K562 (cell line): Measurements from ENCODE around the gene COQ5. TPM values are rescaled to one million over a fixed set of nuclear protein-coding genes. Genes with fewer than 3 reads are reported as not detected.

ENCODE experiments used
- CCNT2 ChIP-seq: IDR thresholded peaks from 2 replicates; pipeline ENCODE4 v1.6.1; 2011; ENCODE audit warnings: borderline replicate concordance, low read depth, mild to moderate bottlenecking, moderate library complexity, mixed read lengths, low read length; ENCODE audit not compliant: insufficient read length; ENCODE audit errors: extremely low read depth
- CREM ChIP-seq: IDR thresholded peaks from 2 replicates; pipeline ENCODE4 v1.6.1; 2014; ENCODE audit warnings: antibody characterized with exemption, low read depth
- EGR1 ChIP-seq: fragments of 450-650 bp; conservative IDR thresholded peaks from 2 replicates; pipeline ENCODE4 v1.6.1; 2017; ENCODE audit warnings: mild to moderate bottlenecking
- EHMT2 ChIP-seq: fragments of 450-650 bp; IDR thresholded peaks from 2 replicates; pipeline ENCODE4 v1.6.1; 2018; ENCODE audit warnings: antibody characterized with exemption
- FIP1L1 ChIP-seq: fragments of 200-400 bp; formaldehyde crosslinking; IDR thresholded peaks from 2 replicates; pipeline ENCODE4 v1.6.1; 2018; ENCODE audit warnings: mild to moderate bottlenecking, low read depth, low read length; ENCODE audit not compliant: poor library complexity, severe bottlenecking
- GABPA ChIP-seq: fragments of 200-800 bp; sonication (Bioruptor generic); conservative IDR thresholded peaks from 2 replicates; pipeline ENCODE4 v1.6.1; 2016; ENCODE audit warnings: low read depth, missing genetic modification characterization, missing compliant biosample characterization
- KDM1A ChIP-seq, 2 experiments: fragments of 450-650 bp; IDR thresholded peaks; 2 replicates each; pipeline ENCODE4 v1.6.1; 2016; ENCODE audit warnings: mild to moderate bottlenecking in 2 of 2
- LCOR ChIP-seq: sonication (generic); formaldehyde crosslinking; IDR thresholded peaks from 2 replicates; pipeline ENCODE4 v1.8.0; 2022; ENCODE audit warnings: mild to moderate bottlenecking, missing genetic modification reagents
- PHB ChIP-seq: fragments of 250-450 bp; sonication (Bioruptor Pico); IDR thresholded peaks from 2 replicates; pipeline ENCODE4 v1.5.0; 2021
- RBFOX2 ChIP-seq: fragments of 200-400 bp; formaldehyde crosslinking; IDR thresholded peaks from 2 replicates; pipeline ENCODE4 v1.6.1; 2017; ENCODE audit warnings: low read depth, mild to moderate bottlenecking, low read length, moderate library complexity
- TAL1 ChIP-seq: fragments of 450-650 bp; IDR thresholded peaks from 2 replicates; pipeline ENCODE4 v1.6.1; 2016; ENCODE audit warnings: mild to moderate bottlenecking
- ZBTB7A ChIP-seq: IDR thresholded peaks from 2 replicates; pipeline ENCODE4 v1.6.1; 2011; ENCODE audit warnings: low read depth, mild to moderate bottlenecking, low read length, moderate library complexity, borderline replicate concordance; ENCODE audit not compliant: control insufficient read depth
- ZNF444 ChIP-seq: fragments of 250-450 bp; sonication (Bioruptor Pico); IDR thresholded peaks from 2 replicates; pipeline ENCODE4 v1.4.0; 2020; ENCODE audit warnings: mild to moderate bottlenecking, moderate library complexity
- ZNF778 ChIP-seq: fragments of 450-650 bp; formaldehyde crosslinking; IDR thresholded peaks from 2 replicates; pipeline ENCODE4 v1.4.0; 2020; ENCODE audit warnings: mild to moderate bottlenecking, moderate library complexity
- polyA plus RNA-seq, 8 experiments: library from polyadenylated mRNA; depleted of rRNA in 4 of 8; stranded (reverse) in 5 of 8; unstranded in 3 of 8; fragments of >200 nt; fragmentation: Nextera tagmentation in 2 of 8; fragmentation: Illumina TruSeq in 1 of 8; extraction: Ambion mirVana in 2 of 8; extraction: Trizol in 1 of 8; gene quantifications; 2 replicates each; pipeline versions ENCODE4 v1.2.1 to v1.2.3, GENCODE V29; 2011 to 2014; ENCODE audit warnings: inconsistent platforms in 1 of 8, missing spikeins in 1 of 8
- total RNA-seq, 7 experiments: library from RNA; depleted of rRNA in 6 of 7; stranded (reverse); fragments of >200 nt in 6 of 7; fragmentation: Illumina TruSeq in 2 of 7; extraction: Trizol in 2 of 7; gene quantifications; 2 replicates each; pipeline versions ENCODE4 v1.2.1 to v1.2.3, GENCODE V29; 2011 to 2021; ENCODE audit warnings: low replicate concordance in 1 of 7
- TF ChIP-seq, protein P1 (sequence below): fragments of 250-450 bp; sonication (Bioruptor Pico); IDR thresholded peaks from 2 replicates; pipeline ENCODE4 v1.4.0; 2020; ENCODE audit warnings: borderline replicate concordance
- TF ChIP-seq, protein P2 (sequence below), 2 experiments: fragments of 200-800 bp in 1 of 2; sonication (Bioruptor generic) in 1 of 2; sonication (generic) in 1 of 2; formaldehyde crosslinking in 1 of 2; IDR thresholded peaks in 1 of 2; conservative IDR thresholded peaks in 1 of 2; 2 replicates each; pipeline versions ENCODE4 v1.5.0 to v1.6.1; 2016 to 2020; ENCODE audit warnings: missing compliant biosample characterization in 1 of 2, missing genetic modification characterization in 1 of 2, missing genetic modification reagents in 1 of 2
- TF ChIP-seq, protein P3 (sequence below): fragments of 250-450 bp; sonication (Bioruptor Pico); IDR thresholded peaks from 2 replicates; pipeline ENCODE4 v1.8.0; 2021; ENCODE audit warnings: moderate library complexity, mild to moderate bottlenecking, inconsistent platforms
- TF ChIP-seq, protein P4 (sequence below), 2 experiments: fragments of 450-650 bp; conservative IDR thresholded peaks; 2 replicates each; pipeline ENCODE4 v1.6.1; 2017; ENCODE audit warnings: mild to moderate bottlenecking in 2 of 2, moderate library complexity in 2 of 2
- TF ChIP-seq, protein P5 (sequence below), 3 experiments: fragments of 200-800 bp in 1 of 3; sonication (Bioruptor generic) in 1 of 3; sonication (generic) in 1 of 3; formaldehyde crosslinking in 1 of 3; IDR thresholded peaks; 2 replicates each; pipeline versions ENCODE4 v1.6.1 to v1.8.0; 2016 to 2022; ENCODE audit warnings: mild to moderate bottlenecking in 2 of 3, missing compliant biosample characterization in 2 of 3, missing genetic modification characterization in 2 of 3, missing genetic modification reagents in 1 of 3

COQ5 gene
- total and polyA plus RNA-seq, 9 of the 15 experiments (the other 6 are each of a cell fraction or from before 2014, with no cell fraction given), result 19.2 to 59.7 (median 30.4) TPM

DNA sequence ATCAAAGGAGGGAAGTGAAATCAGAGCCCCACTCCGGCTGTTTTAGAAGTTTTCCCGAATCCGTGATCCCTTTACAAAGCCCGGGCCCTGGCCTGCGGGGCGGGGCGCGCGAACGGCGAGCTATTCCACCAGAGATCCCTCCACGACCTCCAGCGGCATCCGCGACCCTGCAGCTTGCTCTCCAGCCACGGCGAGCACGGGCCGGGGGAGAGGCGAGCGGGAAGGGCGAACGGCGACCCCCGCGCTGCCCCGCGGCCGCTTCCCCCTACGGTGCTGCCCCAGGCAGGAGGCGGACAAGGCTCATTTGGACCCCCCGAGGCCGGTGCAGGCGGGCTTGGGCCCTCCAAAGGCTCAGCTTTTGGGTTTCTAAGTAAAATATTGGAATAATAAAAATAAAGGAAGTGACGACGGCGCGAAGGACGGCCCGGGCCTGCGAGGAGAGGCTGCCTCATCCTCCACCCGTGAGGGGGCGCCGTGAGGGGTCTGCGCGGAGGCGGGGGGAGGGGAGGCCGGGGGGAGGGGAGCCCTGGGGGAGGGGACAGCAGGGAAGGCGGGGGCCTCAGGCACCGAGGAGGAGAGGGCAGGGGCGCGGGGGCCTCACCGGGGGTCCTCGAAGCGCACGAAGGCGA lies 60.0 kb downstream of the COQ5 start (continued):
- TF ChIP-seq TAL1, result peak; percentile 10; the same call in 1 of the 2 replicates
- TF ChIP-seq GABPA (tag), result peak; percentile 78
- TF ChIP-seq, protein P1, sequence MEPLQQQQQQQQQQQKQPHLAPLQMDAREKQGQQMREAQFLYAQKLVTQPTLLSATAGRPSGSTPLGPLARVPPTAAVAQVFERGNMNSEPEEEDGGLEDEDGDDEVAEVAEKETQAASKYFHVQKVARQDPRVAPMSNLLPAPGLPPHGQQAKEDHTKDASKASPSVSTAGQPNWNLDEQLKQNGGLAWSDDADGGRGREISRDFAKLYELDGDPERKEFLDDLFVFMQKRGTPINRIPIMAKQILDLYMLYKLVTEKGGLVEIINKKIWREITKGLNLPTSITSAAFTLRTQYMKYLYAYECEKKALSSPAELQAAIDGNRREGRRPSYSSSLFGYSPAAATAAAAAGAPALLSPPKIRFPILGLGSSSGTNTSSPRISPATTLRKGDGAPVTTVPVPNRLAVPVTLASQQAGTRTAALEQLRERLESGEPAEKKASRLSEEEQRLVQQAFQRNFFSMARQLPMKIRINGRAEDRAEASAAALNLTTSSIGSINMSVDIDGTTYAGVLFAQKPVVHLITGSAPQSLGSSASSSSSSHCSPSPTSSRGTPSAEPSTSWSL, result no peak
- TF ChIP-seq CREM, result 0 out of 2 replicates have a peak, but pooled peaks have one; percentile 9
- TF ChIP-seq EHMT2, result no peak
- TF ChIP-seq, protein P2, sequence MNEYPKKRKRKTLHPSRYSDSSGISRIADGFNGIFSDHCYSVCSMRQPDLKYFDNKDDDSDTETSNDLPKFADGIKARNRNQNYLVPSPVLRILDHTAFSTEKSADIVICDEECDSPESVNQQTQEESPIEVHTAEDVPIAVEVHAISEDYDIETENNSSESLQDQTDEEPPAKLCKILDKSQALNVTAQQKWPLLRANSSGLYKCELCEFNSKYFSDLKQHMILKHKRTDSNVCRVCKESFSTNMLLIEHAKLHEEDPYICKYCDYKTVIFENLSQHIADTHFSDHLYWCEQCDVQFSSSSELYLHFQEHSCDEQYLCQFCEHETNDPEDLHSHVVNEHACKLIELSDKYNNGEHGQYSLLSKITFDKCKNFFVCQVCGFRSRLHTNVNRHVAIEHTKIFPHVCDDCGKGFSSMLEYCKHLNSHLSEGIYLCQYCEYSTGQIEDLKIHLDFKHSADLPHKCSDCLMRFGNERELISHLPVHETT (CRISPR knock-in tag; conservative IDR thresholded peaks at IDR 0.05 in 1 of 2, IDR thresholded peaks at IDR 0.05 in 1 of 2), result no peak
- TF ChIP-seq ZBTB7A, result peak; percentile 88
- TF ChIP-seq FIP1L1, result peak; percentile 44
- TF ChIP-seq, protein P3, sequence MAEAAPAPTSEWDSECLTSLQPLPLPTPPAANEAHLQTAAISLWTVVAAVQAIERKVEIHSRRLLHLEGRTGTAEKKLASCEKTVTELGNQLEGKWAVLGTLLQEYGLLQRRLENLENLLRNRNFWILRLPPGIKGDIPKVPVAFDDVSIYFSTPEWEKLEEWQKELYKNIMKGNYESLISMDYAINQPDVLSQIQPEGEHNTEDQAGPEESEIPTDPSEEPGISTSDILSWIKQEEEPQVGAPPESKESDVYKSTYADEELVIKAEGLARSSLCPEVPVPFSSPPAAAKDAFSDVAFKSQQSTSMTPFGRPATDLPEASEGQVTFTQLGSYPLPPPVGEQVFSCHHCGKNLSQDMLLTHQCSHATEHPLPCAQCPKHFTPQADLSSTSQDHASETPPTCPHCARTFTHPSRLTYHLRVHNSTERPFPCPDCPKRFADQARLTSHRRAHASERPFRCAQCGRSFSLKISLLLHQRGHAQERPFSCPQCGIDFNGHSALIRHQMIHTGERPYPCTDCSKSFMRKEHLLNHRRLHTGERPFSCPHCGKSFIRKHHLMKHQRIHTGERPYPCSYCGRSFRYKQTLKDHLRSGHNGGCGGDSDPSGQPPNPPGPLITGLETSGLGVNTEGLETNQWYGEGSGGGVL, result no peak
- TF ChIP-seq CCNT2, result peak; percentile 14
- 0 out of 2 replicates have a peak, but pooled peaks have one; percentile 56 for TF ChIP-seq ZNF444 (CRISPR knock-in tag)
- 0 out of 2 replicates have a peak, but pooled peaks have one; percentile 39 for TF ChIP-seq PHB (CRISPR knock-in tag)
- TF ChIP-seq RBFOX2, result peak; percentile 61
- TF ChIP-seq, protein P4, sequence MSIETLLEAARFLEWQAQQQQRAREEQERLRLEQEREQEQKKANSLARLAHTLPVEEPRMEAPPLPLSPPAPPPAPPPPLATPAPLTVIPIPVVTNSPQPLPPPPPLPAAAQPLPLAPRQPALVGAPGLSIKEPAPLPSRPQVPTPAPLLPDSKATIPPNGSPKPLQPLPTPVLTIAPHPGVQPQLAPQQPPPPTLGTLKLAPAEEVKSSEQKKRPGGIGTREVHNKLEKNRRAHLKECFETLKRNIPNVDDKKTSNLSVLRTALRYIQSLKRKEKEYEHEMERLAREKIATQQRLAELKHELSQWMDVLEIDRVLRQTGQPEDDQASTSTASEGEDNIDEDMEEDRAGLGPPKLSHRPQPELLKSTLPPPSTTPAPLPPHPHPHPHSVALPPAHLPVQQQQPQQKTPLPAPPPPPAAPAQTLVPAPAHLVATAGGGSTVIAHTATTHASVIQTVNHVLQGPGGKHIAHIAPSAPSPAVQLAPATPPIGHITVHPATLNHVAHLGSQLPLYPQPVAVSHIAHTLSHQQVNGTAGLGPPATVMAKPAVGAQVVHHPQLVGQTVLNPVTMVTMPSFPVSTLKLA (conservative IDR thresholded peaks at IDR 0.05), result 0 out of 4 replicates have a peak, but pooled peaks of 1 of the 2 experiments have one; percentile 20
- TF ChIP-seq LCOR, result 0 out of 2 replicates have a peak, but pooled peaks have one; percentile 7
- peak in 1 of 2 experiments; percentile 55; a peak in 1 of 4 replicates for TF ChIP-seq KDM1A (IDR thresholded peaks at IDR 0.05)
- TF ChIP-seq, protein P5, sequence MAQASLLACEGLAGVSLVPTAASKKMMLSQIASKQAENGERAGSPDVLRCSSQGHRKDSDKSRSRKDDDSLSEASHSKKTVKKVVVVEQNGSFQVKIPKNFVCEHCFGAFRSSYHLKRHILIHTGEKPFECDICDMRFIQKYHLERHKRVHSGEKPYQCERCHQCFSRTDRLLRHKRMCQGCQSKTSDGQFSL (CRISPR knock-in tag; IDR thresholded peaks at IDR 0.05), result no peak
- TF ChIP-seq, protein P5 (tag; IDR thresholded peaks at IDR 0.05), result peak in 1 of 2 experiments; percentile 52; a peak in 1 of 4 replicates
- TF ChIP-seq ZNF778 (CRISPR knock-in tag), result no peak
- TF ChIP-seq EGR1, result peak; percentile 40
